AG10803 (cell line): ENCODE data around the gene CCDC8.

Experiments used
- DNase-seq: peaks from one replicate; pipeline ENCODE4 v3.0.0; 2010; ENCODE audit warnings: low read depth
- H3K4me3 ChIP-seq: 2 replicates; pipeline ENCODE4 v1.5.1; 2011; ENCODE audit warnings: mild to moderate bottlenecking, low read length, control low read depth
- CTCF ChIP-seq: conservative IDR thresholded peaks from 2 replicates; pipeline ENCODE4 v1.5.1; 2011; ENCODE audit warnings: mild to moderate bottlenecking, low read length, control low read depth, inconsistent platforms

CCDC8 gene

GRCh38 chr19:46429999-46430398, 16.6 kb upstream of the CCDC8 start:
- no peak overlapping the region for H3K4me3 ChIP-seq
- no peak for DNase-seq
- TF ChIP-seq CTCF: no peak

GRCh38 chr19:46428239-46429135, 15.1 kb upstream of the CCDC8 start, which contains the start of gene PNMA8C:
Gene PNMA8C, minus strand, starts transcription at chr19:46428936. Its CDS starts 577 bp downstream, at chr19:46428359.
- DNase-seq: peak; percentile 45
- peak within 1 kb of the TSS; percentile 20 for H3K4me3 ChIP-seq
- no peak for TF ChIP-seq CTCF

- DNase-seq: no peak
- no peak overlapping the region for H3K4me3 ChIP-seq
- TF ChIP-seq CTCF: no peak
These were observed 14.2 kb upstream of the CCDC8 start for GRCh38 chr19:46427518-46428045.

GRCh38 chr19:46426506-46427162, 13.3 kb upstream of the CCDC8 start:
- no peak for TF ChIP-seq CTCF
- peak overlapping the region; percentile 70 for H3K4me3 ChIP-seq
- DNase-seq: peak; percentile 73

GRCh38 chr19:46426035-46426505, 12.7 kb upstream of the CCDC8 start:
- H3K4me3 ChIP-seq: peak overlapping the region; percentile 70
- TF ChIP-seq CTCF: no peak
- no peak for DNase-seq

- TF ChIP-seq CTCF: no peak
- DNase-seq: no peak
- no peak overlapping the region for H3K4me3 ChIP-seq
These were observed 9.8 kb upstream of the CCDC8 start for GRCh38 chr19:46423188-46423587.

GRCh38 chr19:46422344-46422743, 9.0 kb upstream of the CCDC8 start:
- no peak for TF ChIP-seq CTCF
- H3K4me3 ChIP-seq: no peak overlapping the region
- no peak for DNase-seq
